Measurements from ENCODE around the gene KLHL21. TPM values are rescaled to one million over a fixed set of nuclear protein-coding genes. Genes with fewer than 3 reads are reported as not detected.

KLHL21 gene
- total and polyA plus RNA-seq, 4 donors = 8.7 to 30.4 (median 16.6) TPM

DNA sequence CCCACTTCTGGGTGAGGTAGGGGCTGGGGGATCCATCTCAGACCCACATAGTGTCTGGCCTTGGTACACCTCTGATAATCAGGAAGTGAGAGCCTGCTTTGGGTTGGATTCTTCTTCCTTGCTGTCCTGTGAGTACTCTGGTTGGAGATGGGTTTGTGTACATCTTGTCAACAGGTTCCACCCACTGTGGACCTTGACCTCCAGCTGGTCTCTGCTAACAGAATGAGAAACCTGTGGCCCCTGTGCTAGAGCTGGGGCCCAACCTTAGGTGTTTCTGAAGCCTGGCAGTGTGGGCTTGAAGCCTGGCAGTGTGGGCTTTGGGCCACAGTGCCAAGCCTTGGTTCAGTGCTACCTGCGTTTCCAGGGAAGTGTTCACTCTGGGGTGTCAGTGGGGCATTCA, 20.3 kb downstream of the KLHL21 start (continued):
- TF ChIP-seq, protein P1, sequence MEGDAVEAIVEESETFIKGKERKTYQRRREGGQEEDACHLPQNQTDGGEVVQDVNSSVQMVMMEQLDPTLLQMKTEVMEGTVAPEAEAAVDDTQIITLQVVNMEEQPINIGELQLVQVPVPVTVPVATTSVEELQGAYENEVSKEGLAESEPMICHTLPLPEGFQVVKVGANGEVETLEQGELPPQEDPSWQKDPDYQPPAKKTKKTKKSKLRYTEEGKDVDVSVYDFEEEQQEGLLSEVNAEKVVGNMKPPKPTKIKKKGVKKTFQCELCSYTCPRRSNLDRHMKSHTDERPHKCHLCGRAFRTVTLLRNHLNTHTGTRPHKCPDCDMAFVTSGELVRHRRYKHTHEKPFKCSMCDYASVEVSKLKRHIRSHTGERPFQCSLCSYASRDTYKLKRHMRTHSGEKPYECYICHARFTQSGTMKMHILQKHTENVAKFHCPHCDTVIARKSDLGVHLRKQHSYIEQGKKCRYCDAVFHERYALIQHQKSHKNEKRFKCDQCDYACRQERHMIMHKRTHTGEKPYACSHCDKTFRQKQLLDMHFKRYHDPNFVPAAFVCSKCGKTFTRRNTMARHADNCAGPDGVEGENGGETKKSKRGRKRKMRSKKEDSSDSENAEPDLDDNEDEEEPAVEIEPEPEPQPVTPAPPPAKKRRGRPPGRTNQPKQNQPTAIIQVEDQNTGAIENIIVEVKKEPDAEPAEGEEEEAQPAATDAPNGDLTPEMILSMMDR (IDR thresholded peaks at IDR 0.05; ENCODE audit: low read depth, low read length, missing input control) = no peak
- no peak for TF ChIP-seq RAD21 (IDR thresholded peaks at IDR 0.05)
- TF ChIP-seq JUND (IDR thresholded peaks at IDR 0.05) = peak in 1 of 2 donors; percentile 35
- TF ChIP-seq NR2F2 (IDR thresholded peaks at IDR 0.05) = no peak
- no peak for TF ChIP-seq TAF1 (conservative IDR thresholded peaks at IDR 0.05)
- TF ChIP-seq GABPA (IDR thresholded peaks at IDR 0.05 in 1 of 2, conservative IDR thresholded peaks at IDR 0.05 in 1 of 2) = no peak
- peak; percentile 74 for TF ChIP-seq SP1 (IDR thresholded peaks at IDR 0.05)
- peak; percentile 36 for TF ChIP-seq FOXA1 (IDR thresholded peaks at IDR 0.05)
- peak; percentile 82 for TF ChIP-seq FOXA2 (IDR thresholded peaks at IDR 0.05)
- no peak for TF ChIP-seq ATF3 (IDR thresholded peaks at IDR 0.05)

DNA sequence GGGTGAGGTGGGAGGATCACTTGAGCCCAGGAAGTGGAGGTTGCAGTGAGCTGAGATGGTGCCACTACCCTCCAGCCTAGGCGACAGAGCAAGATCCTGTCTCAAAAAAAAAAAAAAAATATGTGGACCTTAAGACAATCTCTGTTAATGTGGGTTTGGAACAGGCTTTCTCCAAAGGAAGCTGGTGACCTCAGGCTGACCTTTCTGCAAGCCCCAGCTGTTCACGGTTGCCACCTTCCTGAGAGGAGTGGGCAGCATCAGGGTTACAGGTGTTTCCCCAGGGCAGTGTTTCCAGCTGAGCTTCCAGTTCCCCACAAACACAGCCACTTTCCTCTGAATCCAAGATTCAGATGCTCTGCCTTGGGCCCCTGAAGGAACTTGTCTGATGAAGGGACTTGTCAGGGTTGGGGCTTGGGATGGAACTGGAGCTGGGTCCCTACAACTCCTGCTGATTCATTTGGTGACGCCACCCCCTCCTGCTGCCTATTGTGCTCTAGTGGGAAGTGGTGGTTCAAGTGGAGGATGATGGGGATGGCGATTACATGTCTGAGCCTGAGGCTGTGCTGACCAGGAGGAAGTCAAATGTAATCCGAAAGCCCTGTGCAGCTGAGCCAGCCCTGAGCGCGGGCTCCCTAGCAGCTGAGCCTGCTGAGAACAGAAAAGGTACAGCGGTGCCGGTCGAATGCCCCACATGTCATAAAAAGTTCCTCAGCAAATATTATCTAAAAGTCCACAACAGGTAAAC, 20.9 kb downstream of the KLHL21 start:
- no peak for DNase-seq (ENCODE audit: low spot score)
- no peaks in the 10 kb centered on the region for H3K27me3 ChIP-seq (ENCODE audit: control insufficient read depth in 4 of 4, insufficient read depth in 4 of 4, low read length in 3 of 4)
- H3K9me3 ChIP-seq (ENCODE audit: control insufficient read depth in 4 of 4, low read length in 3 of 4) = no peaks in the 10 kb centered on the region
- no peaks in the 10 kb centered on the region for H3K36me3 ChIP-seq (ENCODE audit: control insufficient read depth in 4 of 4, insufficient read depth in 3 of 4, low read depth in 1 of 4, low read length in 3 of 4)
- H3K27ac ChIP-seq (ENCODE audit: low read depth in 1 of 2, low read length in 2 of 2) = peak overlapping the region; percentile 51 to 59
- H3K4me3 ChIP-seq (ENCODE audit: low read depth in 1 of 3, low read length in 3 of 3) = no peak overlapping the region
- no peak for TF ChIP-seq NR2F2 (IDR thresholded peaks at IDR 0.05)
- no peak for TF ChIP-seq GABPA (IDR thresholded peaks at IDR 0.05 in 1 of 2, conservative IDR thresholded peaks at IDR 0.05 in 1 of 2)
- TF ChIP-seq JUND (IDR thresholded peaks at IDR 0.05) = no peak
- TF ChIP-seq EGR1 (IDR thresholded peaks at IDR 0.05; ENCODE audit: low read depth in 2 of 2) = no peak
- TF ChIP-seq RXRA (IDR thresholded peaks at IDR 0.05) = no peak
- TF ChIP-seq TAF1 (conservative IDR thresholded peaks at IDR 0.05) = no peak
- TF ChIP-seq, protein P1 (IDR thresholded peaks at IDR 0.05; ENCODE audit: low read depth, low read length, missing input control) = no peak
- TF ChIP-seq SP1 (IDR thresholded peaks at IDR 0.05) = no peak
- TF ChIP-seq FOXA2 (IDR thresholded peaks at IDR 0.05) = no peak
- no peak for TF ChIP-seq FOXA1 (IDR thresholded peaks at IDR 0.05)
- TF ChIP-seq, protein P2, sequence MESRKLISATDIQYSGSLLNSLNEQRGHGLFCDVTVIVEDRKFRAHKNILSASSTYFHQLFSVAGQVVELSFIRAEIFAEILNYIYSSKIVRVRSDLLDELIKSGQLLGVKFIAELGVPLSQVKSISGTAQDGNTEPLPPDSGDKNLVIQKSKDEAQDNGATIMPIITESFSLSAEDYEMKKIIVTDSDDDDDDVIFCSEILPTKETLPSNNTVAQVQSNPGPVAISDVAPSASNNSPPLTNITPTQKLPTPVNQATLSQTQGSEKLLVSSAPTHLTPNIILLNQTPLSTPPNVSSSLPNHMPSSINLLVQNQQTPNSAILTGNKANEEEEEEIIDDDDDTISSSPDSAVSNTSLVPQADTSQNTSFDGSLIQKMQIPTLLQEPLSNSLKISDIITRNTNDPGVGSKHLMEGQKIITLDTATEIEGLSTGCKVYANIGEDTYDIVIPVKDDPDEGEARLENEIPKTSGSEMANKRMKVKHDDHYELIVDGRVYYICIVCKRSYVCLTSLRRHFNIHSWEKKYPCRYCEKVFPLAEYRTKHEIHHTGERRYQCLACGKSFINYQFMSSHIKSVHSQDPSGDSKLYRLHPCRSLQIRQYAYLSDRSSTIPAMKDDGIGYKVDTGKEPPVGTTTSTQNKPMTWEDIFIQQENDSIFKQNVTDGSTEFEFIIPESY (IDR thresholded peaks at IDR 0.05) = no peak
- TF ChIP-seq REST (IDR thresholded peaks at IDR 0.05) = no peak
- no peak for TF ChIP-seq ATF3 (IDR thresholded peaks at IDR 0.05)
- no peak for TF ChIP-seq HNF4A (conservative IDR thresholded peaks at IDR 0.05)
- TF ChIP-seq YY1 (IDR thresholded peaks at IDR 0.05) = no peak
- TF ChIP-seq, protein P3, sequence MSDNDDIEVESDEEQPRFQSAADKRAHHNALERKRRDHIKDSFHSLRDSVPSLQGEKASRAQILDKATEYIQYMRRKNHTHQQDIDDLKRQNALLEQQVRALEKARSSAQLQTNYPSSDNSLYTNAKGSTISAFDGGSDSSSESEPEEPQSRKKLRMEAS (IDR thresholded peaks at IDR 0.05) = no peak
- TF ChIP-seq RAD21 (IDR thresholded peaks at IDR 0.05) = no peak
- TF ChIP-seq HNF4G (IDR thresholded peaks at IDR 0.05) = no peak
- H3K9ac ChIP-seq (ENCODE audit: low read depth in 1 of 2, low read length in 2 of 2) = no peak overlapping the region
- WGBS = 34% methylated on average over 10 of the region's 10 CpGs
- peaks cover 18 to 56% (median 41%) of the 10 kb centered on the region in 4 donors for H3K4me1 ChIP-seq (ENCODE audit: control insufficient read depth in 4 of 4, insufficient read depth in 4 of 4, low read length in 3 of 4)
